HFFc6 (cell line): Measurements from ENCODE around the gene CCDC102A. TPM values are rescaled to one million over a fixed set of nuclear protein-coding genes. Genes with fewer than 3 reads are reported as not detected.
A peak's percentile ranks its signal among the peaks of the same experiment; 100 is the strongest.

Source experiments
- DNase-seq: peaks from one replicate; pipeline ENCODE4 v3.0.0-alpha.2; 2018
- H3K27ac Mint-ChIP-seq: 2 replicates; pipeline ENCODE4 v1.8.0; 2020; ENCODE audit warnings: mild to moderate bottlenecking, mixed read lengths
- H3K27me3 Mint-ChIP-seq: 2 replicates; pipeline ENCODE4 v1.8.0; 2021; ENCODE audit warnings: mild to moderate bottlenecking, moderate library complexity, mixed read lengths; ENCODE audit not compliant: insufficient read depth
- H3K36me3 Mint-ChIP-seq: 2 replicates; pipeline ENCODE4 v1.8.0; 2021; ENCODE audit warnings: low read depth, mixed read lengths
- H3K4me1 Mint-ChIP-seq: 2 replicates; pipeline ENCODE4 v1.8.0; 2020; ENCODE audit warnings: low read depth, mixed read lengths
- H3K4me3 Mint-ChIP-seq: 2 replicates; pipeline ENCODE4 v1.8.0; 2020; ENCODE audit warnings: mild to moderate bottlenecking, moderate library complexity, mixed read lengths
- H3K9me3 Mint-ChIP-seq: 2 replicates; pipeline ENCODE4 v1.8.0; 2020; ENCODE audit warnings: mild to moderate bottlenecking, mixed read lengths
- CTCF ChIP-seq: fragments of 200-600 bp; sonication (generic); IDR thresholded peaks from 2 replicates; pipeline ENCODE4 v1.5.0; 2021; ENCODE audit warnings: antibody characterized with exemption, mild to moderate bottlenecking
- total RNA-seq, 6 experiments: library from RNA; stranded (reverse); fragmentation: NEBNext Ultra II Directional; extraction: Animal tissue kit (Norgen Biotek cat#: 25700); gene quantifications; 2 replicates in 1 of 6; 3 replicates in 5 of 6; pipeline ENCODE4 v1.2.3, GENCODE V29; 2021

The CCDC102A gene
- total RNA-seq, 6 experiments from 2014 or later = 3.6 to 4.6 (median 4.1) TPM

- H3K9me3 Mint-ChIP-seq = no peaks in the 10 kb centered on the region
- peak overlapping the region; percentile 87 for H3K27ac Mint-ChIP-seq
- no peaks in the 10 kb centered on the region; the same call in none of the 2 replicates for H3K27me3 Mint-ChIP-seq
- DNase-seq = peak; percentile 36
- no peak for TF ChIP-seq CTCF
- H3K36me3 Mint-ChIP-seq = no peaks in the 10 kb centered on the region
- peak overlapping the region; percentile 95 for H3K4me3 Mint-ChIP-seq
- H3K4me1 Mint-ChIP-seq = peaks cover 29% of the 10 kb centered on the region
These were observed 56.2 kb downstream of the CCDC102A start for GRCh38 chr16:57479976-57480753.

GRCh38 chr16:57479205-57479975 lies 57.0 kb downstream of the CCDC102A start:
- H3K27me3 Mint-ChIP-seq = no peaks in the 10 kb centered on the region; the same call in none of the 2 replicates
- peak; percentile 40 for DNase-seq
- no peaks in the 10 kb centered on the region for H3K9me3 Mint-ChIP-seq
- TF ChIP-seq CTCF = no peak
- peaks cover 27% of the 10 kb centered on the region for H3K4me1 Mint-ChIP-seq
- H3K4me3 Mint-ChIP-seq = peak overlapping the region; percentile 95
- peak overlapping the region; percentile 87 for H3K27ac Mint-ChIP-seq
- H3K36me3 Mint-ChIP-seq = no peaks in the 10 kb centered on the region

- Mint-ChIP-seq H3K27me3 (no peaks in the 10 kb centered on the region; the same call in none of the 2 replicates), H3K9me3 (no peaks in the 10 kb centered on the region), H3K4me1 (peaks cover 27% of the 10 kb centered on the region), H3K36me3 (no peaks in the 10 kb centered on the region), H3K27ac (peak overlapping the region; percentile 43), H3K4me3 (peak overlapping the region; percentile 95)
- no peak for DNase-seq
- no peak for TF ChIP-seq CTCF
These were observed 57.8 kb downstream of the CCDC102A start for GRCh38 chr16:57478396-57479204.

- no peak overlapping the region for H3K27ac Mint-ChIP-seq
- H3K36me3 Mint-ChIP-seq = no peaks in the 10 kb centered on the region
- no peaks in the 10 kb centered on the region for H3K9me3 Mint-ChIP-seq
- H3K4me3 Mint-ChIP-seq = no peak overlapping the region
- H3K27me3 Mint-ChIP-seq = peaks cover 1% of the 10 kb centered on the region
- TF ChIP-seq CTCF = no peak
- H3K4me1 Mint-ChIP-seq = peaks cover 27% of the 10 kb centered on the region
- no peak for DNase-seq
These were observed 58.7 kb downstream of the CCDC102A start for GRCh38 chr16:57477531-57478202.
